ENCODE results near the gene MTCH1.

The MTCH1 gene

GRCh38 chr6:36929152-36929551 is 56.8 kb downstream of the MTCH1 start:
- Histone ChIP-seq H3K27ac (ENCODE audit: poor library complexity, severe bottlenecking) (no peak overlapping the region), H3K9me3 (ENCODE audit: severe bottlenecking) (peaks cover 2% of the 10 kb centered on the region), H3K4me3 (ENCODE audit: severe bottlenecking) (no peak overlapping the region), H3K36me3 (ENCODE audit: low read depth) (peaks cover 6% of the 10 kb centered on the region; the same call in 1 of the 2 replicates), H3K27me3 (ENCODE audit: insufficient read depth, poor library complexity, severe bottlenecking) (no peaks in the 10 kb centered on the region), H3K4me1 (ENCODE audit: insufficient read depth, poor library complexity, severe bottlenecking) (peaks cover 23% of the 10 kb centered on the region)
- DNase-seq (ENCODE audit: low spot score) = no peak
- TF ChIP-seq CTCF (IDR thresholded peaks at IDR 0.05; ENCODE audit: poor library complexity, severe bottlenecking) = no peak
- ATAC-seq (ENCODE audit: low read depth) = no peak

GRCh38 chr6:36928547-36928918 is 57.5 kb downstream of the MTCH1 start:
- DNase-seq (ENCODE audit: low spot score) (no peak), ATAC-seq (ENCODE audit: low read depth) (no peak)
- no peak for TF ChIP-seq CTCF (IDR thresholded peaks at IDR 0.05; ENCODE audit: poor library complexity, severe bottlenecking)
- Histone ChIP-seq H3K4me3 (ENCODE audit: severe bottlenecking) (no peak overlapping the region), H3K9me3 (ENCODE audit: severe bottlenecking) (peaks cover 2% of the 10 kb centered on the region), H3K4me1 (ENCODE audit: insufficient read depth, poor library complexity, severe bottlenecking) (peaks cover 16% of the 10 kb centered on the region), H3K27me3 (ENCODE audit: insufficient read depth, poor library complexity, severe bottlenecking) (no peaks in the 10 kb centered on the region), H3K27ac (ENCODE audit: poor library complexity, severe bottlenecking) (no peak overlapping the region), H3K36me3 (ENCODE audit: low read depth) (peaks cover 9% of the 10 kb centered on the region)

GRCh38 chr6:36927691-36928546 is 58.1 kb downstream of the MTCH1 start:
- no peaks in the 10 kb centered on the region for H3K27me3 ChIP-seq (ENCODE audit: insufficient read depth, poor library complexity, severe bottlenecking)
- H3K36me3 ChIP-seq (ENCODE audit: low read depth) = peaks cover 14% of the 10 kb centered on the region
- no peak for DNase-seq (ENCODE audit: low spot score)
- no peak overlapping the region for H3K27ac ChIP-seq (ENCODE audit: poor library complexity, severe bottlenecking)
- no peak overlapping the region for H3K4me3 ChIP-seq (ENCODE audit: severe bottlenecking)
- H3K4me1 ChIP-seq (ENCODE audit: insufficient read depth, poor library complexity, severe bottlenecking) = peaks cover 12% of the 10 kb centered on the region
- ATAC-seq (ENCODE audit: low read depth) = no peak
- peaks cover 2% of the 10 kb centered on the region for H3K9me3 ChIP-seq (ENCODE audit: severe bottlenecking)
- TF ChIP-seq CTCF (IDR thresholded peaks at IDR 0.05; ENCODE audit: poor library complexity, severe bottlenecking) = no peak

- Histone ChIP-seq H3K4me3 (ENCODE audit: severe bottlenecking) (no peak overlapping the region), H3K27me3 (ENCODE audit: insufficient read depth, poor library complexity, severe bottlenecking) (no peaks in the 10 kb centered on the region), H3K4me1 (ENCODE audit: insufficient read depth, poor library complexity, severe bottlenecking) (peaks cover 9% of the 10 kb centered on the region), H3K36me3 (ENCODE audit: low read depth) (peaks cover 14% of the 10 kb centered on the region), H3K27ac (ENCODE audit: poor library complexity, severe bottlenecking) (no peak overlapping the region), H3K9me3 (ENCODE audit: severe bottlenecking) (no peaks in the 10 kb centered on the region)
- no peak for TF ChIP-seq CTCF (IDR thresholded peaks at IDR 0.05; ENCODE audit: poor library complexity, severe bottlenecking)
- ATAC-seq (ENCODE audit: low read depth) (no peak), DNase-seq (ENCODE audit: low spot score) (no peak)
Observed at GRCh38 chr6:36926708-36927513, 59.1 kb downstream of the MTCH1 start.

Measured in RWPE2 (cell line).